Measurements from ENCODE around the gene MYH6. TPM values are rescaled to one million over a fixed set of nuclear protein-coding genes. Genes with fewer than 3 reads are reported as not detected.

The MYH6 gene
- total and polyA plus RNA-seq, 4 donors = 0.05 to 0.17 (median 0.06) TPM; not detected in 1

- WGBS = 39% methylated on average over 1 of the region's 1 CpG
- no peak for DNase-seq (ENCODE audit: low spot score)
These were observed 33.0 kb upstream of the MYH6 start for GRCh38 chr14:23441076-23441475.

More at GRCh38 chr14:23441076-23441475, 33.0 kb upstream of the MYH6 start:
- Histone ChIP-seq H3K27ac (ENCODE audit: low read depth in 1 of 2, low read length in 2 of 2) (no peak overlapping the region), H3K4me1 (ENCODE audit: control insufficient read depth in 4 of 4, insufficient read depth in 4 of 4, low read length in 3 of 4) (no peaks in the 10 kb centered on the region), H3K4me3 (ENCODE audit: low read depth in 1 of 3, low read length in 3 of 3) (no peak overlapping the region), H3K36me3 (ENCODE audit: control insufficient read depth in 4 of 4, insufficient read depth in 3 of 4, low read depth in 1 of 4, low read length in 3 of 4) (no peaks in the 10 kb centered on the region), H3K27me3 (ENCODE audit: control insufficient read depth in 4 of 4, insufficient read depth in 4 of 4, low read length in 3 of 4) (no peaks in the 10 kb centered on the region), H3K9me3 (ENCODE audit: control insufficient read depth in 4 of 4, low read length in 3 of 4) (no peaks in the 10 kb centered on the region), H3K9ac (ENCODE audit: low read depth in 1 of 2, low read length in 2 of 2) (no peak overlapping the region)
- TF ChIP-seq SP1 (IDR thresholded peaks at IDR 0.05) (no peak), ATF3 (IDR thresholded peaks at IDR 0.05) (no peak), HNF4A (conservative IDR thresholded peaks at IDR 0.05) (no peak), ZBTB33 (IDR thresholded peaks at IDR 0.05) (no peak), YY1 (IDR thresholded peaks at IDR 0.05) (no peak), FOXA1 (IDR thresholded peaks at IDR 0.05) (no peak), FOXA2 (IDR thresholded peaks at IDR 0.05) (no peak), RAD21 (IDR thresholded peaks at IDR 0.05) (no peak), RXRA (IDR thresholded peaks at IDR 0.05) (no peak), REST (IDR thresholded peaks at IDR 0.05) (no peak), HNF4G (IDR thresholded peaks at IDR 0.05) (no peak), JUND (IDR thresholded peaks at IDR 0.05) (no peak), EGR1 (IDR thresholded peaks at IDR 0.05; ENCODE audit: low read depth in 2 of 2) (no peak), TAF1 (conservative IDR thresholded peaks at IDR 0.05) (no peak), NR2F2 (IDR thresholded peaks at IDR 0.05) (no peak), GABPA (IDR thresholded peaks at IDR 0.05 in 1 of 2, conservative IDR thresholded peaks at IDR 0.05 in 1 of 2) (no peak)
- TF ChIP-seq, protein P1, sequence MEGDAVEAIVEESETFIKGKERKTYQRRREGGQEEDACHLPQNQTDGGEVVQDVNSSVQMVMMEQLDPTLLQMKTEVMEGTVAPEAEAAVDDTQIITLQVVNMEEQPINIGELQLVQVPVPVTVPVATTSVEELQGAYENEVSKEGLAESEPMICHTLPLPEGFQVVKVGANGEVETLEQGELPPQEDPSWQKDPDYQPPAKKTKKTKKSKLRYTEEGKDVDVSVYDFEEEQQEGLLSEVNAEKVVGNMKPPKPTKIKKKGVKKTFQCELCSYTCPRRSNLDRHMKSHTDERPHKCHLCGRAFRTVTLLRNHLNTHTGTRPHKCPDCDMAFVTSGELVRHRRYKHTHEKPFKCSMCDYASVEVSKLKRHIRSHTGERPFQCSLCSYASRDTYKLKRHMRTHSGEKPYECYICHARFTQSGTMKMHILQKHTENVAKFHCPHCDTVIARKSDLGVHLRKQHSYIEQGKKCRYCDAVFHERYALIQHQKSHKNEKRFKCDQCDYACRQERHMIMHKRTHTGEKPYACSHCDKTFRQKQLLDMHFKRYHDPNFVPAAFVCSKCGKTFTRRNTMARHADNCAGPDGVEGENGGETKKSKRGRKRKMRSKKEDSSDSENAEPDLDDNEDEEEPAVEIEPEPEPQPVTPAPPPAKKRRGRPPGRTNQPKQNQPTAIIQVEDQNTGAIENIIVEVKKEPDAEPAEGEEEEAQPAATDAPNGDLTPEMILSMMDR (IDR thresholded peaks at IDR 0.05; ENCODE audit: low read depth, low read length, missing input control) = no peak
- TF ChIP-seq, protein P2, sequence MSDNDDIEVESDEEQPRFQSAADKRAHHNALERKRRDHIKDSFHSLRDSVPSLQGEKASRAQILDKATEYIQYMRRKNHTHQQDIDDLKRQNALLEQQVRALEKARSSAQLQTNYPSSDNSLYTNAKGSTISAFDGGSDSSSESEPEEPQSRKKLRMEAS (IDR thresholded peaks at IDR 0.05) = no peak

All from liver (tissue), 9 donors.